VCaP (cell line): Measurements from ENCODE around the gene FER.

ENCODE experiments used
- H3K27ac ChIP-seq: fragments of 450-650 bp; 2 replicates; pipeline ENCODE4 v1.5.1; 2017
- CTCF ChIP-seq: fragments of 450-650 bp; conservative IDR thresholded peaks from 2 replicates; pipeline ENCODE4 v1.5.1; 2017; ENCODE audit warnings: mild to moderate bottlenecking, moderate library complexity

The FER gene

GRCh38 chr5:109113608-109114007 lies 365.9 kb downstream of the FER start:
- no peak for TF ChIP-seq CTCF
- H3K27ac ChIP-seq = no peak overlapping the region

GRCh38 chr5:109121225-109121624 lies 373.5 kb downstream of the FER start:
- TF ChIP-seq CTCF = no peak
- no peak overlapping the region for H3K27ac ChIP-seq

DNA sequence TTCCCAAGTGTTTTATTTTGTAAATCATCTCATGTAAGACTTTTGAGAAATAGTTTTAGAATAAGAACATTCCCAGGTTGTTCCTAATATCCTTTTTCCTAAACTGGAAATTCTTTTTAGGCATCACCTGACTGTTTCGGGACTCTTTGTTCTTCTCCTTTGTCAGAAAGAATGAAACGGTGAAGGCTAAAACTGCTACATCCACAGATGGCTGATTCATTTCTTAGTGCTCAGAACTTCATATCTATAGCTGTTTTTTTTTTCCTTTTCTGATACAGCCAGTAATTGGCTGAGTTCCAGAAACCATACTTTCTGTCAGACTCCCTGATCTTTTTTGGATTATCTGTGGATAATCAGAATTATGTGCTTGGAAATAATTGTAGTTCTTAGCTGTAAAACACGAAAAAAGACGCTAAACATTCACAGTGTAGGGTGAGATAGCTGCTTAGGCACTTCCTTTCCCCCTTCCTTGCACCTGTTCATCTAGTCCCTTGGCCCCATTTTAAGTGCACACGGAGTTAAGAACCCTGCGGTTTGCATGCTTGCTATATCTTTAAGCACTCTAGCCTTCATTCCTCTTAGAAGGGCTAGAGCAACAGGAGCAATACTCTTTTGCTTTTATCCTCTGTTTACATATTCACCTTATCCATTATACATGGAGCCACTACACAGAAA lies 378.2 kb downstream of the FER start:
- no peak overlapping the region for H3K27ac ChIP-seq
- no peak for TF ChIP-seq CTCF

GRCh38 chr5:109126481-109126880 lies 378.8 kb downstream of the FER start:
- TF ChIP-seq CTCF = no peak
- no peak overlapping the region for H3K27ac ChIP-seq

DNA sequence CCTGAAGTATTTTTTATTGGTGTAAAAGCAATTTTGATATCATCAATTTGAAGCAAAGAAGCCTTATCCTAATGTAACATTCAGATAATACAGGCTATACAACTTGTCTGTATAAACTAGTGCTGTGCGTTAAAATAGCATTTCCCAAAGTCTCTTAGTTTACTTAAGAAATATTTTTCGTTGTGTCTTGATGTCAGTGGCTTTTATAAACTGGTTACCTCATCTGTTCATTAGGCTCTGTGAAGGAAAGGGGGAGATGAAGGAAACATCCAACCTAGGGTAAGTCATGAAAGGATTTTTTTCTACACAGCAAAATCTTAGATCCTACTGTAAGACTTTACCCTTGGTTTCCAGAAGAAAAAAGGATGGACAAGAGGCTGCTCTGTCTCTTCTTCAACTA lies 389.2 kb downstream of the FER start:
- TF ChIP-seq CTCF = no peak
- H3K27ac ChIP-seq = no peak overlapping the region

GRCh38 chr5:109141222-109142200 lies 393.8 kb downstream of the FER start:
- no peak overlapping the region for H3K27ac ChIP-seq
- no peak for TF ChIP-seq CTCF

DNA sequence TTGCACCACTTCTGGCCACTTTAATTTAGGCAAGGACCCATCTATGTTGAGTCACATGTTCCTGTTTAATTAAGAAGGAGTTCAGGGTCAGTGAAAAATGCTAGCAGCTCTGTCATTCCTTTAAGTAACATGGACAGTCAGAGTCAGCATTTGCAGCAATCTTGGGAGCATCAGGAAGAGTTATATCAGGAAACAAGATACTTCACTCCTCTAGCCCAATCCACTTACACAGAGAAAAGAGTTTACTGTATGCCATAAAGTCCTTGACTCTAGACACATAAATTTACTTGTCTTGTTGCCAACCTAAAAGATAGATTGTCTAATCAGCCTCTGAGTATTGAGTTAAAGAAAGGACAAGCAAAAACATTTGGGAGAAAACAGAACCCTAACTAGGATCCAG lies 395.3 kb downstream of the FER start:
- no peak overlapping the region for H3K27ac ChIP-seq
- no peak for TF ChIP-seq CTCF
